ENCODE measurements around the gene NEIL1. TPM values are rescaled to one million over a fixed set of nuclear protein-coding genes. Genes with fewer than 3 reads are reported as not detected.

Gene NEIL1
- total RNA-seq, 1 experiment from 2014 or later: 24.8 TPM

DNA sequence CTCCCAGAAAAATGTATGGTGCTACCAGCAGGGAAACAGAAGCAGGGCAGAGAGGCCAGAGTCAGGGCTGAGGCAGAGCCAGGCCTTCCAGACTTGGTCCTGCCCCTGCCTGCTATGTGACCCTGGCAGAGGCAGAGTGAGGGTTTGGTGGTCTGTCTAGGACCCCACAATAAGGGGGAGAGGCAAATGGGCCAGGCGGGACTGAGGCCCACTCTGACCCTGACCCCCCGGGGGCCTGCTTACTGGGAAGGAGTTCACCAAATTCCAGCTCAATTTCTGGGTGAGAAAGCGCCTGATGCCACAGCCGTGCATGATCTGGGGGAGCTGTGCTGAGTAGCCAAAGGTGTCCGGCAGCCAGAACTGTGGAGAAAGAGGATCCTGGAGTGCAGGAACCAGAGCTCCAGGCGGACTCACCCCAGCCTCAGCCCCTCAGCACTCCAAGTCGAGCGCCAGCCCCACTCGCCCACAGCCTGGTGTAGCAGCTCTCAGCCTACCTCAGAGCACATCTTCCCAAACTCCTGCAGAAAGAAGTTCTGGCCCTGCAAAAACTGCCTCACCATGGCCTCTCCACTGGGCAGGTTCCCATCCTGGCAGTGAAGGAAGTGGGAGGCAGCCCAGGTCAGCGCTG lies 14.6 kb downstream of the NEIL1 start:
- DNase-seq (ENCODE audit: low spot score): no peak
- POLR2A ChIA-PET: no interaction called here
- TF ChIP-seq, protein P1, sequence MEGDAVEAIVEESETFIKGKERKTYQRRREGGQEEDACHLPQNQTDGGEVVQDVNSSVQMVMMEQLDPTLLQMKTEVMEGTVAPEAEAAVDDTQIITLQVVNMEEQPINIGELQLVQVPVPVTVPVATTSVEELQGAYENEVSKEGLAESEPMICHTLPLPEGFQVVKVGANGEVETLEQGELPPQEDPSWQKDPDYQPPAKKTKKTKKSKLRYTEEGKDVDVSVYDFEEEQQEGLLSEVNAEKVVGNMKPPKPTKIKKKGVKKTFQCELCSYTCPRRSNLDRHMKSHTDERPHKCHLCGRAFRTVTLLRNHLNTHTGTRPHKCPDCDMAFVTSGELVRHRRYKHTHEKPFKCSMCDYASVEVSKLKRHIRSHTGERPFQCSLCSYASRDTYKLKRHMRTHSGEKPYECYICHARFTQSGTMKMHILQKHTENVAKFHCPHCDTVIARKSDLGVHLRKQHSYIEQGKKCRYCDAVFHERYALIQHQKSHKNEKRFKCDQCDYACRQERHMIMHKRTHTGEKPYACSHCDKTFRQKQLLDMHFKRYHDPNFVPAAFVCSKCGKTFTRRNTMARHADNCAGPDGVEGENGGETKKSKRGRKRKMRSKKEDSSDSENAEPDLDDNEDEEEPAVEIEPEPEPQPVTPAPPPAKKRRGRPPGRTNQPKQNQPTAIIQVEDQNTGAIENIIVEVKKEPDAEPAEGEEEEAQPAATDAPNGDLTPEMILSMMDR (IDR thresholded peaks at IDR 0.05): no peak
- TF ChIP-seq, protein P2, sequence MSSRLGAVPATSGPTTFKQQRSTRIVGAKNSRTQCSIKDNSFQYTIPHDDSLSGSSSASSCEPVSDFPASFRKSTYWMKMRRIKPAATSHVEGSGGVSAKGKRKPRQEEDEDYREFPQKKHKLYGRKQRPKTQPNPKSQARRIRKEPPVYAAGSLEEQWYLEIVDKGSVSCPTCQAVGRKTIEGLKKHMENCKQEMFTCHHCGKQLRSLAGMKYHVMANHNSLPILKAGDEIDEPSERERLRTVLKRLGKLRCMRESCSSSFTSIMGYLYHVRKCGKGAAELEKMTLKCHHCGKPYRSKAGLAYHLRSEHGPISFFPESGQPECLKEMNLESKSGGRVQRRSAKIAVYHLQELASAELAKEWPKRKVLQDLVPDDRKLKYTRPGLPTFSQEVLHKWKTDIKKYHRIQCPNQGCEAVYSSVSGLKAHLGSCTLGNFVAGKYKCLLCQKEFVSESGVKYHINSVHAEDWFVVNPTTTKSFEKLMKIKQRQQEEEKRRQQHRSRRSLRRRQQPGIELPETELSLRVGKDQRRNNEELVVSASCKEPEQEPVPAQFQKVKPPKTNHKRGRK (CRISPR knock-in tag; IDR thresholded peaks at IDR 0.05; ENCODE audit: borderline replicate concordance): no peak
- TF ChIP-seq CREM (CRISPR knock-in tag; IDR thresholded peaks at IDR 0.05): no peak
- TF ChIP-seq, protein P3, sequence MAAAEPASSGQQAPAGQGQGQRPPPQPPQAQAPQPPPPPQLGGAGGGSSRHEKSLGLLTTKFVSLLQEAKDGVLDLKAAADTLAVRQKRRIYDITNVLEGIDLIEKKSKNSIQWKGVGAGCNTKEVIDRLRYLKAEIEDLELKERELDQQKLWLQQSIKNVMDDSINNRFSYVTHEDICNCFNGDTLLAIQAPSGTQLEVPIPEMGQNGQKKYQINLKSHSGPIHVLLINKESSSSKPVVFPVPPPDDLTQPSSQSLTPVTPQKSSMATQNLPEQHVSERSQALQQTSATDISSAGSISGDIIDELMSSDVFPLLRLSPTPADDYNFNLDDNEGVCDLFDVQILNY (CRISPR knock-in tag; IDR thresholded peaks at IDR 0.05): no peak
- TF ChIP-seq NR2C2 (CRISPR knock-in tag; IDR thresholded peaks at IDR 0.05): no peak
- TF ChIP-seq, protein P4, sequence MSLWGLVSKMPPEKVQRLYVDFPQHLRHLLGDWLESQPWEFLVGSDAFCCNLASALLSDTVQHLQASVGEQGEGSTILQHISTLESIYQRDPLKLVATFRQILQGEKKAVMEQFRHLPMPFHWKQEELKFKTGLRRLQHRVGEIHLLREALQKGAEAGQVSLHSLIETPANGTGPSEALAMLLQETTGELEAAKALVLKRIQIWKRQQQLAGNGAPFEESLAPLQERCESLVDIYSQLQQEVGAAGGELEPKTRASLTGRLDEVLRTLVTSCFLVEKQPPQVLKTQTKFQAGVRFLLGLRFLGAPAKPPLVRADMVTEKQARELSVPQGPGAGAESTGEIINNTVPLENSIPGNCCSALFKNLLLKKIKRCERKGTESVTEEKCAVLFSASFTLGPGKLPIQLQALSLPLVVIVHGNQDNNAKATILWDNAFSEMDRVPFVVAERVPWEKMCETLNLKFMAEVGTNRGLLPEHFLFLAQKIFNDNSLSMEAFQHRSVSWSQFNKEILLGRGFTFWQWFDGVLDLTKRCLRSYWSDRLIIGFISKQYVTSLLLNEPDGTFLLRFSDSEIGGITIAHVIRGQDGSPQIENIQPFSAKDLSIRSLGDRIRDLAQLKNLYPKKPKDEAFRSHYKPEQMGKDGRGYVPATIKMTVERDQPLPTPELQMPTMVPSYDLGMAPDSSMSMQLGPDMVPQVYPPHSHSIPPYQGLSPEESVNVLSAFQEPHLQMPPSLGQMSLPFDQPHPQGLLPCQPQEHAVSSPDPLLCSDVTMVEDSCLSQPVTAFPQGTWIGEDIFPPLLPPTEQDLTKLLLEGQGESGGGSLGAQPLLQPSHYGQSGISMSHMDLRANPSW (CRISPR knock-in tag; conservative IDR thresholded peaks at IDR 0.05; ENCODE audit: low read depth): no peak
- no peak for TF ChIP-seq IRF2 (CRISPR knock-in tag; IDR thresholded peaks at IDR 0.05; ENCODE audit: borderline replicate concordance, low read depth)
- TF ChIP-seq EMX1 (CRISPR knock-in tag; IDR thresholded peaks at IDR 0.05): no peak
- TF ChIP-seq JUN (CRISPR knock-in tag; IDR thresholded peaks at IDR 0.05): no peak
- TF ChIP-seq NFATC4 (CRISPR knock-in tag; IDR thresholded peaks at IDR 0.05): no peak
- TF ChIP-seq PRRX2 (CRISPR knock-in tag; IDR thresholded peaks at IDR 0.05): no peak
- TF ChIP-seq JAZF1 (CRISPR knock-in tag; IDR thresholded peaks at IDR 0.05): no peak
- TF ChIP-seq, protein P5, sequence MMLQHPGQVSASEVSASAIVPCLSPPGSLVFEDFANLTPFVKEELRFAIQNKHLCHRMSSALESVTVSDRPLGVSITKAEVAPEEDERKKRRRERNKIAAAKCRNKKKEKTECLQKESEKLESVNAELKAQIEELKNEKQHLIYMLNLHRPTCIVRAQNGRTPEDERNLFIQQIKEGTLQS (CRISPR knock-in tag; conservative IDR thresholded peaks at IDR 0.05): no peak
- TF ChIP-seq, protein P6, sequence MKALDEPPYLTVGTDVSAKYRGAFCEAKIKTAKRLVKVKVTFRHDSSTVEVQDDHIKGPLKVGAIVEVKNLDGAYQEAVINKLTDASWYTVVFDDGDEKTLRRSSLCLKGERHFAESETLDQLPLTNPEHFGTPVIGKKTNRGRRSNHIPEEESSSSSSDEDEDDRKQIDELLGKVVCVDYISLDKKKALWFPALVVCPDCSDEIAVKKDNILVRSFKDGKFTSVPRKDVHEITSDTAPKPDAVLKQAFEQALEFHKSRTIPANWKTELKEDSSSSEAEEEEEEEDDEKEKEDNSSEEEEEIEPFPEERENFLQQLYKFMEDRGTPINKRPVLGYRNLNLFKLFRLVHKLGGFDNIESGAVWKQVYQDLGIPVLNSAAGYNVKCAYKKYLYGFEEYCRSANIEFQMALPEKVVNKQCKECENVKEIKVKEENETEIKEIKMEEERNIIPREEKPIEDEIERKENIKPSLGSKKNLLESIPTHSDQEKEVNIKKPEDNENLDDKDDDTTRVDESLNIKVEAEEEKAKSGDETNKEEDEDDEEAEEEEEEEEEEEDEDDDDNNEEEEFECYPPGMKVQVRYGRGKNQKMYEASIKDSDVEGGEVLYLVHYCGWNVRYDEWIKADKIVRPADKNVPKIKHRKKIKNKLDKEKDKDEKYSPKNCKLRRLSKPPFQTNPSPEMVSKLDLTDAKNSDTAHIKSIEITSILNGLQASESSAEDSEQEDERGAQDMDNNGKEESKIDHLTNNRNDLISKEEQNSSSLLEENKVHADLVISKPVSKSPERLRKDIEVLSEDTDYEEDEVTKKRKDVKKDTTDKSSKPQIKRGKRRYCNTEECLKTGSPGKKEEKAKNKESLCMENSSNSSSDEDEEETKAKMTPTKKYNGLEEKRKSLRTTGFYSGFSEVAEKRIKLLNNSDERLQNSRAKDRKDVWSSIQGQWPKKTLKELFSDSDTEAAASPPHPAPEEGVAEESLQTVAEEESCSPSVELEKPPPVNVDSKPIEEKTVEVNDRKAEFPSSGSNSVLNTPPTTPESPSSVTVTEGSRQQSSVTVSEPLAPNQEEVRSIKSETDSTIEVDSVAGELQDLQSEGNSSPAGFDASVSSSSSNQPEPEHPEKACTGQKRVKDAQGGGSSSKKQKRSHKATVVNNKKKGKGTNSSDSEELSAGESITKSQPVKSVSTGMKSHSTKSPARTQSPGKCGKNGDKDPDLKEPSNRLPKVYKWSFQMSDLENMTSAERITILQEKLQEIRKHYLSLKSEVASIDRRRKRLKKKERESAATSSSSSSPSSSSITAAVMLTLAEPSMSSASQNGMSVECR (CRISPR knock-in tag; IDR thresholded peaks at IDR 0.05; ENCODE audit: borderline replicate concordance): no peak
- no peak for TF ChIP-seq TCF7 (CRISPR knock-in tag; IDR thresholded peaks at IDR 0.05; ENCODE audit: low read depth)
- no peak for TF ChIP-seq CREB1 (CRISPR knock-in tag; IDR thresholded peaks at IDR 0.05)
- no peak for TF ChIP-seq TP53 (CRISPR knock-in tag; IDR thresholded peaks at IDR 0.05)
- H3K4me1 Mint-ChIP-seq: no peaks in the 10 kb centered on the region
- H3K36me3 Mint-ChIP-seq: peaks cover 28% of the 10 kb centered on the region
- no peaks in the 10 kb centered on the region for H3K27me3 Mint-ChIP-seq (ENCODE audit: low read depth)
- CTCF ChIA-PET: no interaction called here
- no peaks in the 10 kb centered on the region for H3K9me3 Mint-ChIP-seq
- no peak overlapping the region for H3K4me3 Mint-ChIP-seq
- ATAC-seq: no peak
- no peak overlapping the region for H3K27ac Mint-ChIP-seq
